ENCODE data around the gene TMEM214.

DNA sequence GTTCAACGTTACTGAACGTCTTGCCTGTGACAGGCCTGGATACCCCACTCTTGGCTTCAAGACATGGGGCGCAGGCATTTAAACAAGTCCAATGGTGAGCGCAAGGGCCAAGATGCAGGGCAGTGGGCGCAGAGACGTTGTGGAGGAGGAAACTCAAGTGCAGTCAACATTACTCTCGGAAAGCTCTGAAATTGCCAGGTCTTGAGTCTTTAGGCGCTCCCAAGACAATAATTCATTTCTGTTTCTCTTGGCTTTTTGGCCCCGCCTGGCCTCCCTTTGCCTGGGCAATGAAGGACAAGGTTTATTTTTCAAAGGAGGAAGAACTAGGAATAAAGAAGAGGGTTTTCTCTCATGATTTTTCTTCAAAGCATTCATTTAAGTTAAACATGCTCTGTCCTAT, 13.3 kb upstream of the TMEM214 start:
- TF ChIP-seq, protein P1, sequence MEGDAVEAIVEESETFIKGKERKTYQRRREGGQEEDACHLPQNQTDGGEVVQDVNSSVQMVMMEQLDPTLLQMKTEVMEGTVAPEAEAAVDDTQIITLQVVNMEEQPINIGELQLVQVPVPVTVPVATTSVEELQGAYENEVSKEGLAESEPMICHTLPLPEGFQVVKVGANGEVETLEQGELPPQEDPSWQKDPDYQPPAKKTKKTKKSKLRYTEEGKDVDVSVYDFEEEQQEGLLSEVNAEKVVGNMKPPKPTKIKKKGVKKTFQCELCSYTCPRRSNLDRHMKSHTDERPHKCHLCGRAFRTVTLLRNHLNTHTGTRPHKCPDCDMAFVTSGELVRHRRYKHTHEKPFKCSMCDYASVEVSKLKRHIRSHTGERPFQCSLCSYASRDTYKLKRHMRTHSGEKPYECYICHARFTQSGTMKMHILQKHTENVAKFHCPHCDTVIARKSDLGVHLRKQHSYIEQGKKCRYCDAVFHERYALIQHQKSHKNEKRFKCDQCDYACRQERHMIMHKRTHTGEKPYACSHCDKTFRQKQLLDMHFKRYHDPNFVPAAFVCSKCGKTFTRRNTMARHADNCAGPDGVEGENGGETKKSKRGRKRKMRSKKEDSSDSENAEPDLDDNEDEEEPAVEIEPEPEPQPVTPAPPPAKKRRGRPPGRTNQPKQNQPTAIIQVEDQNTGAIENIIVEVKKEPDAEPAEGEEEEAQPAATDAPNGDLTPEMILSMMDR (conservative IDR thresholded peaks at IDR 0.05; ENCODE audit: low read length) = no peak
- TF ChIP-seq EZH2phosphoT487 (IDR thresholded peaks at IDR 0.05; ENCODE audit: borderline replicate concordance) = no peak
